NCI-H1105 treated with DMSO at 0.1 percent for 48 hours (cell line): Measurements from ENCODE around the gene OGDH.
"Not testable (repeated sequence)": the region's sequence is repeated elsewhere in the genome, so short reads cannot be mapped to it uniquely, and the experiment has no call there.

Source experiments
- DNase-seq: peaks from one replicate; lab custom pipeline; 2025; lab: John Stamatoyannopoulos, UW

The OGDH gene

DNA sequence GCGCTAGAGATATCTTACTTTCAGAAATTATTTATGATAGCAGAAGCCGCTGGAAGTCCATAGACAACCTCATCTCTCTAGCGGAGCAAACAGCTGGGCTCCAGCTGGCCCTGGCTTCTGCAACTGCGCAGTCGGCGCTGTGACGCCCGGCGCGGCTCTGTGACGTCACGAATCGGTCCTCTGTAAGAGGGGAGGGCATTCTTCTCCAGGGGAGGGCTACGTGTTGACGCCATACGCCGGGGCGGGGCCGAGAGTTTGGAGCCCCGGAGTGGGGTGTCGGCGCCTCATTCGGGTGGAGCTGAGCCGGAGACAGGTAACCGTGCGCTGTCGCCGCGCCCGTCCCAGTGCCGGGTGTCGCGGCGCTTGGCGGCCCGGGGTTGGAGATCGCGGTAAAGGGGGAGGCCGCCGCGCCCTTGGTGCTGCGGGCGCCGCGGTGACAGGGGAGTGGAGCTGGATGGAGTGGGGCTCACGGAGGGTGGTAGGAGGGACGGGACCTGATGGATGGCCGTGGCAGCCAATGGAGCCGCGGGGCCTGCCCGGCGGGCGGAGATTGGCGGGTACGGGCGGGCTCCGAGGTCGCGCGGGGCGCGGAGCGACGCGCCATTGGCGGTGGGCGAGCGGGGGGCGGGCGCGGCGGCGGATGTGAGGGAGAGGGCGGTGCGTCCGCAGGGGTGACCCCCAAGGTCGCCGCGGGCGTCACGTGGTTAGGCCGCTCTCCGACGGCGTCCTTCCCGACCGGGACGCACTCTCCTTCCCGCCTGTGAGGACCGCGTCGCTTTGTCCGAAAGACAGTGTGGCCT is at the start of gene OGDH:
OGDH (plus strand) TSS at position 287 of the 800 bp plus-strand sequence. CDS start 17,717 bp downstream, outside the sequence.
- peak; percentile 98 for DNase-seq

DNA sequence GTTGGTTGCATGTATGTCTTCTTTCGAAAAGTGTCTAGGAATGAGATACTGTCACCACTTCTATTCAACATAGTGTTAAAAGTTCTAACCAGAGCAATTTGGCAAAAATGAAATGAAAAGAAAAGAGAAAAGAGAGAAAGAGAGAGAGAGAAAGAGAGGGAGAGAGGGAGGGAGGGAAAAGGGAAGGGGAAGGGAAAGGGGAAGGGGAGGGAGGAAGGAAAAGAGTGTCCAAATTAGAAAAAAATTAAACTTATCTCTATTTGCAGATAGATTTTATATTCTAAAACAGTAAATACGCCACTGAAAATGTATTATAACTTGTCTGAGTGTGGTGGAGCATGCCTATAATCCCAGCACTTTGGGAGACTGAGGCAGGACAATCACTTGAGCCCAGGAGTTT is 48.9 kb upstream of the OGDH start:
- DNase-seq: no peak

DNA sequence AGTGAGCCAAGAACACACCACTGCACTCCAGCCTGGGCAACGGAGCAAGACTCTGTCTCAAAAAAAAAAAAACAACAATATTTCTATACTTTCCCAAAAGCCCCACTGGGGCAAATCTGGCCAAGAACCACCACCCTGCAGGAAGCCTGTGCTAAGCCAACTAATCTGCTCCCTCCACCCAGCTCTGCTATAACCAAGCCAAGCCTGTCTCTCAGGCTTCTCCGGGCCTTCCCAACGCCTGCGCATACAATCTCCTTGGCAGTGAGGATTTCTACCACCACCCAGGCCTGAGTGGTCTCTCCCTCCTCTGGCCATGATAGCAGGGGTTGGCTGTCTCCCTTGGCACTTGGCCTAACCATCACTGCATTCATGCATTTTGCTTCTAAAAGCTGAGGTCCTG is 46.9 kb upstream of the OGDH start:
- DNase-seq: no peak

DNA sequence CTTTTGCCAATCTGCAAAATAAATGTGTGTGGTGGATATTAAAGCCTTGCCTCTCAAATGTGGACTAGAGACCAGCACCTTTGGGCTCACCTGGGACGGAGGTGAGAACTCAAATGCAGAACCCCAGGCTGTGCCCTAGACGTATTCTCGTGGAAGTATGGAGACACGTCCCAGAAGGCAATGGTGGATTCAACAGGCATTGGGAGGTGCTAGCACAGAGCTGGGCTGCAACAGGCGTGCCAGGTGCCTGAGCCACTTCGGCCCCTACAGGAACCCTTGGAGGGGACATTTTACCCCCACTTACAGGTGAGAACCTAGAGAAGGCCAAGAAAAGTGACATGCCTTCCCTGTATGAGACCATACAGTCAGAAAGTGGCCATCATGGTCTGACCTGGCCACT is 44.9 kb upstream of the OGDH start:
- DNase-seq: no peak

DNA sequence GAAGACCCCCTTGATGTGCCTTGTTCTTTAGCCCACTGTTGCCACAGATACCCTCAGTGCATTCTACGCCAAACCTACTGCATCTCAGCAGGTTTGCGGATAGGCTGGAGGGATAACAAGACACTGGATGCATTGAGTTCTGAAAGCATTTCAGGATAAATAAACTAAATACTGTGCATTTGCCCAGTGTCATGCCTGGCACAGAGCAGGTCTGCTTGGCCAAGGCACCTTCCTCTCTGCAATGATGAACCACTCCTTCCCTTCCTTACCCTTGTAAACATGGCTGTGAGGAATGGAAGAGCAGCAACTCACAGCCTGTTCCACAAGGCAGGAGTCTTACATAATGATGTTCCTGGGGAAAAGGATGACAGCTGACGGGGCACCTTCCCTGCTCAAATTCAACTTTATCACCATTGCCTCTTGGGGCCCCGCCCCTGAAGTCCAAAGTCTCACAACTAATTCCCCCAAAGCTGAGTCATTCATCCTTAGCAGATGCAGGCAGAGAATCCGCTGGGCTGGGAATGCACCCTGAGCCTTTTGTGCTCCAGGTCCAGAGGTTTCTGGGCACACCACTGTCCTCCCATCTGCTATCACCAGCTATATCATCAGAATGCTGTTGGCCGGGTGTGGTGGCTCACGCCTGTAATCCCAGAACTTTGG is 44.3 kb upstream of the OGDH start:
- DNase-seq: no peak

DNA sequence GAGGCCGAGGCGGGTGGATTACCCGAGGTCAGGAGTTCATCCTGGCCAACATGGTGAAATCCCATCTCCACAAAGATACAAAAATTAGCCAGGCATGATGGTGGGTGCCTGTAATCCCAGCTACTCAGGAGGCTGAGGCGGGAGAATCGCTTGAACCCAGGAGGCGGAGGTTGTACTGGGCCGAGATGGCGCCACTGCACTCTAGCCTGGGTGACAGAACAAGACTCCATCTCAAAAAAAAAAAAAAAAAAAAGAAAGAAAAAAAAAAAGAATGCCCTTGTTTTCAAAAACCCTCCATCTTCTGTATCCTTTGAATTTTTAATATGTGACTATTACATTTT is 43.8 kb upstream of the OGDH start:
- not testable (repeated sequence) for DNase-seq

DNA sequence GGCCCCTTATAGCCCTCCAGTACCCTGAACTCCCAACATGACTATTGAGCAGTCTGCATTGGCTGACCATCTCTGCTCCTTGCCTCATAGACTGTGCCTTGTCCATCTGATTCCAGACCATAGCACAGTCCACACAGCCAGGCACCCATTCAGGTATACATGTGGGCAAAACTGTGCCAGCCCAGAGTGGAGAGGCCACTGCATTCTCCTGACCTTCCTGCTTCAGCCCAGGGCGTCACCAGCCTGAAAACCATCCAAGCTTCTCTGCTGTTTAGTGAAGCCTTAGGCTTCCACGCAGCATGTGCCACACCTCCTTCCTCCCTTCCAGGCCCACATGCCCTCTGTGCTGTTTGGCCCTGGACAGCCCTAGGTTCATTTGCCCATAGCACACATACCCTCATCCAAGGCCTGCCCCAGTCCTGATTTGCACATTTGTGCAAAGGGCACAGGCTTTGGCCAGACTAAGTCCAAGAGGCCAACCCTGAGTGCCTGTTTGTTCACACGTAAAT is 43.2 kb upstream of the OGDH start:
- no peak for DNase-seq

DNA sequence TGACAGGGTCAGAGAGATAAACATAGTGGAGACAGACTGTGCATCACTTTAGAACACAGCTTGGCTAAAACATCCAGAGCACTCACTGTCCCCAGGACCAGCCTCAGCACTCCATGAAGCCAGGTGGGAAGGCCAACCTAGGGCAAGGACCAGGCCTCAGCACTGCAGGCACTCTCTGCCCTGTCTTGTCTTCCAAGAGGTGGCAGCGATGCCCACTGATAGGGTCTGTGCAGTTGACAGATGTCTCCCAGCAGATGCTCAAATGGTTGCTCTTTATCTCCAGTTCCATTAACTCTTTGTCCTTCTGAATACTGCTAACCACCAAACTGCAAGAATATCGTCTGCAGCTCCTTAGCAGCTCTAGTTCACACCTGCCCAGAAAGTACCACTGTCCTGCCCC is 41.8 kb upstream of the OGDH start:
- DNase-seq: no peak

DNA sequence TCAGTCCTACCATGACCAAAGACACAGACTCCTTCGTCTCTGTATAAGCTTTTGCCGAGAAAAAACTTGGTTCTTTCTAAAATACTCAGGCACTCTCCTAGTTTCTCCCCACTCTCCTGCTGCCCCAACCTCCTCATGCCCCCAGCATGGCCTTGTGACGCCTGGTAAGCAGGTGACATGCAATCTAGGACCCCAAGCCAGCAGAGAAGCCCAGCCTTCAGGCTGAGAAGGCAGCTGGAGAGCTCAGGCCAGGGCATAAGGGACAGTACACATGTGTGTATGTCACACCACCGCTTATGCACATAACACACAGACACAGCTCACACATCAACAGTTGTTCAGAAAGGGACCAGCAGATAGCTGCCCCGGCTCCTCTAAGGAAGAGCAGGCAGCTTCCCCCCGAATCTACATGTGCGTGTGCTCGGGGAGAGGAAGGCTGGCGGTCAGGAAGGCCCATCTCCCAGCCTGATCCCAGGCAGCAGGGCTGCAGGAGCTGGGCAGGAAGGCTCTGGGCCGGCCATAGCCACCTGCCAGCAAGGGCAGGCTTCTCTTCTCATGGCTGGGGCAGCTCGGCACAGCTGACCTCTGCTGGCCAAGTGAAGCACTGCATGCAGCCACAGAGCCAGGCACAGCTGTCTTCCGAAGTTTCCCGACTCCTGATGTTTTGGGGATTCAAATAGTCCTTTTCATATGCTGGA is 41.2 kb upstream of the OGDH start:
- peak; percentile 35 for DNase-seq

DNA sequence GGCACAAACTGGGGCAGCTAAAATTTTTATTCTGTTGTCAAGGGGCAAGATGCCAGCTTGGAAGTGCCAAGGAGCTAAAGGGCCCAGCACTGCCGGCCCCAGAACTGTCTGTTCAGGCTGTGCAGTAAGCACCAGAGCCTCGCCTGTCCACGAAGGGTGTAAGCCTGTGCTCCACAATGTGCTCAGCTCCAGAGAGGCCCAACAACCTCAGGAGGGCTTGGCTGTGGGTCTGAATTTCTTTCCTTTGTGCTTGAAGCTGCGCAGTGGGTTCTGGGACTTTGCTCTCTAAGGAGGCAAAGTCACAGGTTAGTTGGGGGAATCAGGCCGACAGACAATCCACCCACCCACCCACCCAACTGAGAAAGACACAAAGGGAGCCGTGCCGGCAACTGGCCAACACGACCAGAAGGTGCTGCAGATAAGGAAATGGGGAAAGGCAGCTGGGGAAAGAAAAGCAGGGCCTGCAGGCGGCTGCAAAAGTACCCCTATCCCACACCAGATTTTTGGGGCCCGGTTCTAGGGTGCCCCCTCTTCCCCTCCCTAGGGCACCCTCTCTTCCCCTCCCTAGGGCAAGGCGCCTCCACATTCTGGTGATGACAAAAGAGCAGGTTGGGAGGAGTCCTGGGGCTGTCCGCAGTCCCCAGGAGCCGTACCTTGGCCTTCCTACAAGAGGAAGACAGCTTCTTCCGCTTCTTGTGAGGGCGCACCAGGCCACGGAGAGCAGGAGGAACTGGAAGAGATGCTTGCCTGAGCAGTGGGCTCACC is 40.5 kb upstream of the OGDH start:
- no peak for DNase-seq

DNA sequence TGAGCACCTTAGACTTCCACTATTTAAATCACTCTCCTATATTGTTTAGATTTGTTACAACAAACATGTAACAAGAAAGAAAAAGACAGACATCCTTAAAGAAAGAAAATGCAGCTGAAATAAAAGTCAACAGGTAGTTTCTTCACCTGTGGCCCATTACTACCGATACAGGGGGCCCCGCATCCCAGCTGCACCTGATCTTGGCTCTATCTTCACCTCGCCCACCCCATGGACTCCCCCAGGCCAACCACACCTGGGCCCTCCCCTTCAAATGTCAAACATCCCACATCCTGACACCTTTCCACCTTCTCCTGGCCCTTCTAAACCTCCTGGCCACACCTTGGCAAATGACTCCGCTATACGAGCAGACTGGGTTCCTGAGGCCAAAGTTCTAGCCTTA is 39.7 kb upstream of the OGDH start:
- DNase-seq: no peak

DNA sequence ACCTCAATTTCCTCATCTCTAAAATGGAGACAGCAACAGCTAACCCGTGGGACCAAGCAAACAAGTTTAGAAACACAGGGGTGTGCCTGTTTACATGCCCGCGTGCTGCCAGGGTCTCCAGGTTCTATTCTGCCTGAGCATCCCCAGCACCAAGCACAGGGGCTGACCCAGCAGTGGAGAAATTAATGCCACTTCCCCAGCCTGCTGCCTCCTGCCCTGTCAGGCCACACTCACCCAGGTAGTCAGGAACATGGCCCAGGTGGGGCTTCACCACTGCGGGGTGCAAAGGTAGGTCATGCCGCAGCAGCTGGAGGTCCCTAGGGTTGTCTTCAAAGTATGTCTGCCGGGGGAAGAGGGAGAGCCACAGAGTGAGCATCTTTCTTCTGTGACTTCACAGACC is 38.5 kb upstream of the OGDH start:
- no peak for DNase-seq

DNA sequence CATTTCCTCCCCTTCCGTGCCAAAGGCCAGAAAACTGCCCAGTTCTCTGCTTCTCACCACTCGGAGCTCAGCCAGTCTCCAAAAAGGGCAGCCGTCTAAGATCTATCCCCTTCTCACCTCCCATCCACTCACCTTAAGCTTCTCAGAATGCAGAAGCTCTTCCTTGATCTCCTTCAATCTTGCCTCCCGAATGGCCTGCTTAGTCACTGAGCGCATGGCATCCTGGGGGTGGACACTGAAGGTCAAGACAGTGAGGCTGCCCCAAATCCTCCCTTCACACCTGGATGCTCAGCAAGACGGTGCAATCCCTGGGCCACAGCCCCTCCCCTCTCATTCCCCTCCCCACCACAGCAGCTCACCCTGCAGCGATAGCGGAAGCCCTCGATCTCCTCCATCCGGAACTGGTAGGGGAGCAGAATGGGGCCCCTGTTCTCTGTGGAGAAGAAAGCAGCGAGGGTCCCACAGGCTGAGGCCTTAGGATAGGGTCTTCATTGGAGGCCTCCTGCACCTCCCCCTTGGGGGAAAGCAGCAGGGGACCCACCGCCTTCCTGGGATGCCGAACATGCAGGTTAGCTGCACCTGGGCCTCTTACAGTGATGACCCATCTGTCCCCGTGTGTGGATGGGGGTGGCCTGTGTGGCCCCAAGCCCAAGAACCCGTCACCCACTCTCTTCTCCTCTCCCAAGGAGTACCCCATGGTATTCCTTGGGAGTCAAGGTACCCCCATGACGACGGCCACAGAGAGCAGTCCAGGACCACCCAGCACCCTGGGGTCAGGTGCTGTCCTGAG is 37.5 kb upstream of the OGDH start:
- no peak for DNase-seq

DNA sequence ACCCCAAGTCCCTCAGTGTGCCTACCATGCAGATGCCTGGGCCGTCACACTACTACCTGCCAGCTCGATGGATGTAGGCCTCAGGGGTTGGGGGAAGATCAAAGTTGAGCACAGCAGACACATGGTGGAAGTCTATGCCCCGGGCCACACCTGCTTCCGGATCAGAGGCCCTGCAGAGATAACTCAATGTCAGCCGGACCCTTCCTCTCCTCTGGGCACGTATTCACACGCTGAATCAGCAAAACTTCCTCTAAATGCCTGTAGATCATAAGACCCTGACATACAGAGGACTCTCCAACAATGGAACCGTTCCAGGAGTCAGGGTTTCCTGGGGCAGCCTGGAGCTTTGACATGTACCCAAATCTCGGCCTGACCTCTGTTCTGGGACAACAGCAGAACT is 36.5 kb upstream of the OGDH start:
- no peak for DNase-seq

DNA sequence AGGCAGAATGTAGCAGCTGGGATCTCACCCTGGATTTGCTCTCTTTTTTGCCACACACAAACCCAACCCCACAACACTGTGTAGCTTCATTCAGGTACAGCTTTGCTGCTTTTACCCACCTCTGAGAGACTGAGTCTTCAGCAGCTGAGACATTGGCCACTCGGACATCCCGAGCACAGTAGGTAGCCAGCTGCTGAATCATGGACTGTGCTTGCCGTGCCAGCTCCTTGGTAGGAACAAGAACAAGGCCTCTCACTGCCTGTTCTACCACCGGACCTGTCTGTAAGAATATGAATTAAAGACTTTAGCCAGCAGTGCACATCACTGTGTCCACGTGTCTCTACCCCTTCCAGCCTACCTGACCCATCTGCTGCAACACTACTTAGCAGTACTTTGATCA is 33.7 kb upstream of the OGDH start:
- DNase-seq: no peak

DNA sequence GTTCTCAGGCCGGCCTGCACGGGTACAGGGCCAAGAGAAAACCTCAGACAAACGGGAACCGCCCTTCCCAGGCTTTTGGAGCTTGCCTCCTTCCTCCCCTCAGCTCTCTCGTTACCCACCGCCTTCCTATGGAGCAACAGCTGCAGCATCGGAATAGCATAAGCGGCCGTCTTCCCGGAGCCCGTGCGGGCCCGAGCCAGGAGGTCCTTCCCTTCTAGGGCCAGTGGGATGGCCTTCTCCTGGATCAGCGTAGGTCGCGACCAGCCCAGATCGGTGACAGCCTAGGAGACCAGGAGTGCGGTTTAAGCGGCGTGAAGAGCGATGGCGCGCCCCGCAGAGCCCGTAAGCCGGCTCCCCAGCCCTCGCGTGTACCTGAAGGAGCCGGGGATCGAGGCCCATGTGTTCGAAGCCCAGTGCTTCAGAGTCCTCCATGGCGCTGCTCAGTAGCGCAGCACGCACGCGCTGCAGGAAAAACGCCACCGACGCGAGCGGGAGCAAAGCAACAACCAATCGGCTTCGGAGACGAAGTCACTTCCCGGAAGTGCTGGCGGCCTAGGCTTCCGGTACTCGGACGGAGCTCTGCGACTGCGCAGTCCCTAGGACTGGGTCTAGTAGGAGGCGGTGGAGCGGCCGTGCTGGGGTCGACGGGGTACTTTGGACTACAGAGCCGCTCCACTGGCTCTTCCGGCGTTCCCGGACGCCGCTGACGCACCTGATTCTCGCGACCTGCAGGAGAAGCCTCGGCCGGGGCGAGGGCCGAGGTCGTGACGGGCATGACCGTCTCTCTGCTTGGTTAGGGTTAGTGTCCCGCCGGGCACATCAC is 32.8 kb upstream of the OGDH start, which contains the start of gene DDX56:
DDX56 (minus strand) TSS at position 445 of the 823 bp plus-strand sequence; CDS start at position 432, 13 bp downstream.
- peak; percentile 93 for DNase-seq

DNA sequence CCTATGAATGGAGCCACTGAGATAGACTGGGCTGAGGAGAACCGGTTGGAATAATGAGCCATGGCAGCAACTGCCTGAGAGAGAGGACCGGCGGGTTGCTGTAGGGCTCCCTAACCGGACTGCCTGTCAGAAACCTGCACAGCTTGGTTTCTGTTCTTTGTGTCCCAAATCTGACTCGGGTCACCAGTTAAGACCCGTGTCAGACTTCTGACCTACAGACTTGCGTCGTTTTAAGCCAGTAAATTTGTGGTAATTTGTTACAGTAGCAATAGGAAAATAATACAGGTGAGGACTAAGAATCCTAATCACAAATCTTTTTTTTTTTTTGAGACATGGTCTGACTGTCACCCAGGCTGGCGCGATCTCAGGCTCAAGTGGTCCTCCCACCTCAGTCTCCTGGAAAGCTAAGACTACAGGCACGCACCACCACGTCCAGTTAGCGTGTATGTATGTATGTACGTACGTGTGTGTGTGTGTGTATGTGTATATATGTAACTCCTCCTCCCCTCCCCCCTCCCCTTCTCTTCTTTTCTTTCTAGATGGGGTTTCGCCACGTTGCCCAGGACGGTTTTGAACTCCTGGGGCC is 32.0 kb upstream of the OGDH start:
- DNase-seq: no peak

DNA sequence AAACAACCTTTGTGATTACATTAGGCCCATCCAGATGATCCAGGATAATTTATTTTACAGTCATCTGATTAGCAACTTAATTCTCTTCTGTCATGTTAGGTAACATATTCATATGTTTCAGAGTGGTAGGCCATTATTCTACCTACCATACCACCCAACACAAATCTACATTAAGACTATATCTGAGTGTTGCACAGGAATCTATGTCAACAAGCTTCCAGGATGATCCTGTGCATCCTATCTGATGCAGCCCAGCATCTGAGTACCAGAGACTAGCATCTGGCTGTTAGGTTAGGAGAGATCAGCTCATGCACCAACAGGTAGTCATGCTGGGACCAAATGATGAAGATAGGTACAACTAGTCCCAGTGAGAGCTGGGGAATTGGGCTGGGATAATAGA is 31.4 kb upstream of the OGDH start:
- no peak for DNase-seq

DNA sequence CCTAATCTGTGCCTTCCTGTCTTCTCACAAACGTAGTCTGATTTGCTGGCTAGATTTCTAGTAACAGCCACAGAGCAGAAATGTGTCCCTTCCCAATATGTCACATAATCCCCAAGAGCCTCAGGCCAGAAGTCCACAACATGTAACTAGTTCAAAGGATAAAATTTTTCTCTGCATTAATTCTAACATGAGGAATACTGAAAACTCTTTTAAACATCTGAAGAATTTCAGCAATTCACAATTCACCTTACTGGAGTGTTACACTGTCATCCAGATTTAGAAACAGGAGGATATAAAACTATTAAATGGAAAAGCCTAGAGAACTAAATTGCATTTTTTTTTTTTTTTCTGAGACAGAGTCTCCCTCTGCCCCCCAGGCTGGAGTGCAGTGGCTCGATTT is 30.2 kb upstream of the OGDH start:
- DNase-seq: no peak
